ENCODE measurements around the gene BID. TPM values are rescaled to one million over a fixed set of nuclear protein-coding genes. Genes with fewer than 3 reads are reported as not detected.
A peak's percentile ranks its signal among the peaks of the same experiment; 100 is the strongest.

BID gene
- total and polyA plus RNA-seq, 2 of the 8 experiments (the other 6 are each of a cell fraction or from before 2014, with no cell fraction given) = 39.3 to 114 TPM

- Histone ChIP-seq H2AK5ac (ENCODE audit: low read depth, low read length) (peak overlapping the region; percentile 96; the same call in 1 of the 2 replicates), H3K79me2 (ENCODE audit: control insufficient read depth in 1 of 2, insufficient read depth in 2 of 2, low read length in 2 of 2) (peaks cover 0 to 35% of the 10 kb centered on the region in 2 experiments; a peak in 1 of 4 replicates), H3K56ac (replicated peaks; ENCODE audit: insufficient read length, low read depth, low read length) (no peak overlapping the region), H3K9ac (replicated peaks in 1 of 4; ENCODE audit: extremely low read depth in 1 of 4, low read depth in 3 of 4, low read length in 3 of 4) (peak overlapping the region in 3 of 4 experiments; percentile 60 to 77 (median 69); a peak in 5 of 7 replicates), H3K4me3 (ENCODE audit: extremely low read depth in 1 of 4, insufficient read depth in 2 of 4, low read depth in 3 of 4, low read length in 4 of 4) (peak overlapping the region; percentile 51 to 71 (median 62)), H4K5ac (ENCODE audit: insufficient read length, low read depth, low read length) (no peak overlapping the region), H3K4me2 (ENCODE audit: insufficient read depth in 1 of 2, low read depth in 2 of 2, low read length in 2 of 2) (peak overlapping the region; percentile 73 to 74), H3K9me3 (ENCODE audit: insufficient read depth in 2 of 2, low read depth in 1 of 2, low read length in 1 of 2) (no peaks in the 10 kb centered on the region), H3K79me1 (ENCODE audit: low read depth, low read length) (peaks cover 7% of the 10 kb centered on the region; the same call in 1 of the 2 replicates), H2BK5ac (ENCODE audit: low read depth, low read length) (no peak overlapping the region; the same call in 1 of the 2 replicates), H3K4ac (replicated peaks; ENCODE audit: insufficient read length, low read depth, low read length) (peak overlapping the region; percentile 66), H2BK12ac (ENCODE audit: low read depth, low read length) (0 out of 2 replicates have a peak overlapping the region, but pooled peaks have one; percentile 68), H4K20me1 (replicated peaks in 1 of 2; ENCODE audit: control insufficient read depth in 1 of 2, insufficient read depth in 2 of 2, low read length in 2 of 2) (peaks cover 2 to 8% of the 10 kb centered on the region in 2 experiments), H2AFZ (ENCODE audit: low read length) (0 out of 2 replicates have a peak overlapping the region, but pooled peaks have one; percentile 33), H3K23ac (ENCODE audit: insufficient read length) (no peak overlapping the region), H3K23me2 (ENCODE audit: low read depth, low read length) (peaks cover 11% of the 10 kb centered on the region), H2BK20ac (ENCODE audit: low read length) (0 out of 2 replicates have a peak overlapping the region, but pooled peaks have one; percentile 15), H3K27me3 (replicated peaks in 1 of 4; ENCODE audit: control insufficient read depth in 3 of 4, extremely low read depth in 1 of 4, insufficient read depth in 3 of 4, low read length in 3 of 4) (no peaks in the 10 kb centered on the region), H4K91ac (replicated peaks; ENCODE audit: insufficient read length, low read length) (peak overlapping the region; percentile 67), H3K4me1 (replicated peaks in 1 of 4; ENCODE audit: control insufficient read depth in 3 of 4, insufficient read depth in 4 of 4, low read length in 3 of 4) (peaks cover 0 to 20% (median 16%) of the 10 kb centered on the region in 4 experiments; a peak in 6 of 7 replicates), H2BK15ac (ENCODE audit: low read length) (0 out of 2 replicates have a peak overlapping the region, but pooled peaks have one; percentile 72), H3K18ac (ENCODE audit: extremely low read depth, low read length) (peak overlapping the region; percentile 60), H3K36me3 (ENCODE audit: control insufficient read depth in 2 of 4, insufficient read depth in 4 of 4, low read length in 3 of 4) (no peaks in the 10 kb centered on the region), H2BK120ac (replicated peaks; ENCODE audit: low read depth, low read length) (no peak overlapping the region), H3K27ac (ENCODE audit: low read depth, low read length) (no peak overlapping the region), H4K8ac (ENCODE audit: extremely low read depth, insufficient read depth, low read length) (peak overlapping the region; percentile 42; the same call in 1 of the 2 replicates), H3K14ac (ENCODE audit: insufficient read length) (no peak overlapping the region)
- POLR2A ChIA-PET (ENCODE audit: partially characterized antibody) = interaction anchor here (0.6 to 3.3 kb wide), 13 partner anchors 9 to 466 kb away, joined by 3 to 38 read pairs (median 4); no protein-coding TSS in a partner anchor
- no peak for DNase-seq (ENCODE audit: low read depth in 1 of 2, low spot score in 2 of 2)
- CTCF ChIA-PET (ENCODE audit: partially characterized antibody) = interaction anchor here (0.8 to 5.1 kb wide), 14 partner anchors 11 to 89 kb away, joined by 3 to 54 read pairs (median 4); no protein-coding TSS in a partner anchor
- 44% methylated on average over 16 of the region's 18 CpGs; no CpG with 5 or more reads in 1 of the 2 experiments for WGBS, 2 experiments (ENCODE audit: extremely low coverage in 1 of 2, insufficient coverage in 1 of 2, insufficient read length in 1 of 2, insufficient replicate concordance in 2 of 2, low coverage in 1 of 2, low lambda C conversion rate in 2 of 2, missing lambda C conversion rate in 1 of 2)
- FAIRE-seq = no peak
- TF ChIP-seq, protein P1, sequence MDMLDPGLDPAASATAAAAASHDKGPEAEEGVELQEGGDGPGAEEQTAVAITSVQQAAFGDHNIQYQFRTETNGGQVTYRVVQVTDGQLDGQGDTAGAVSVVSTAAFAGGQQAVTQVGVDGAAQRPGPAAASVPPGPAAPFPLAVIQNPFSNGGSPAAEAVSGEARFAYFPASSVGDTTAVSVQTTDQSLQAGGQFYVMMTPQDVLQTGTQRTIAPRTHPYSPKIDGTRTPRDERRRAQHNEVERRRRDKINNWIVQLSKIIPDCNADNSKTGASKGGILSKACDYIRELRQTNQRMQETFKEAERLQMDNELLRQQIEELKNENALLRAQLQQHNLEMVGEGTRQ (IDR thresholded peaks at IDR 0.05; ENCODE audit: low read length) = no peak
- TF ChIP-seq ASH2L (IDR thresholded peaks at IDR 0.05; ENCODE audit: low read length) = no peak
- no peak for TF ChIP-seq SUZ12 (IDR thresholded peaks at IDR 0.05; ENCODE audit: low read length)
- 0 out of 2 replicates have a peak, but pooled peaks have one; percentile 33 for TF ChIP-seq TEAD4 (IDR thresholded peaks at IDR 0.05; ENCODE audit: low read depth, low read length)
- TF ChIP-seq SP1 (IDR thresholded peaks at IDR 0.05; ENCODE audit: low read depth, low read length) = peak; percentile 54
- TF ChIP-seq CHD2 (IDR thresholded peaks at IDR 0.05; ENCODE audit: low read length) = no peak
- TF ChIP-seq RAD21 (IDR thresholded peaks at IDR 0.05 in 1 of 2, conservative IDR thresholded peaks at IDR 0.05 in 1 of 2; ENCODE audit: low read depth in 2 of 2, low read length in 2 of 2) = no peak
- TF ChIP-seq TAF7 (optimal IDR thresholded peaks at IDR 0.05; ENCODE audit: borderline replicate concordance, low read depth, low read length) = no peak
- 0 out of 2 replicates have a peak, but pooled peaks have one; percentile 37 for TF ChIP-seq RBBP5 (IDR thresholded peaks at IDR 0.05; ENCODE audit: borderline replicate concordance, low read depth, low read length)
- TF ChIP-seq BRCA1 (IDR thresholded peaks at IDR 0.05; ENCODE audit: low read depth, low read length) = no peak
Observed at GRCh38 chr22:17772958-17773605, 1.2 kb downstream of the BID start.
